SU-DHL-6 (cell line): ENCODE data around the gene ICAM1.

Experiments
- H2AFZ ChIP-seq: fragments of 200-600 bp; sonication (generic); 2 replicates; pipeline ENCODE4 v1.6.1; 2014; ENCODE audit warnings: low read depth, mild to moderate bottlenecking, moderate library complexity, mixed read lengths, antibody characterized with exemption, low read length; ENCODE audit not compliant: severe bottlenecking
- H3F3A ChIP-seq: fragments of 200-600 bp; shearing (Covaris generic); 2 replicates; pipeline ENCODE4 v1.6.0; 2016; ENCODE audit warnings: antibody characterized with exemption, mild to moderate bottlenecking; ENCODE audit not compliant: insufficient read depth
- H3K27ac ChIP-seq: fragments of 200-600 bp; sonication (generic); 2 replicates; pipeline ENCODE4 v1.5.1; 2016; ENCODE audit warnings: low read depth, mild to moderate bottlenecking, low read length, moderate library complexity, mixed read lengths
- H3K27me3 ChIP-seq: fragments of 200-600 bp; sonication (generic), shearing (Covaris generic); 2 replicates; pipeline ENCODE4 v1.6.0; 2014; ENCODE audit warnings: mild to moderate bottlenecking, low read length
- H3K36me3 ChIP-seq: fragments of 200-600 bp; sonication (generic); 2 replicates; pipeline ENCODE4 v1.6.1; 2014; ENCODE audit warnings: mild to moderate bottlenecking, low read length, mixed read lengths
- H3K4me2 ChIP-seq: fragments of 300-600, 200-600 bp; shearing (Covaris generic), sonication (generic); 2 replicates; pipeline ENCODE4 v1.6.0; 2014; ENCODE audit warnings: low read length, low read depth, mild to moderate bottlenecking; ENCODE audit not compliant: poor library complexity, severe bottlenecking
- H3K4me3 ChIP-seq: fragments of 200-600 bp; sonication (generic); 2 replicates; pipeline ENCODE4 v1.5.1; 2014; ENCODE audit warnings: antibody characterized with exemption, low read length, mild to moderate bottlenecking, mixed read lengths; ENCODE audit not compliant: insufficient read depth, poor library complexity, severe bottlenecking
- H3K79me2 ChIP-seq: fragments of 200-600 bp; sonication (generic); 2 replicates; pipeline ENCODE4 v1.6.1; 2014; ENCODE audit warnings: mild to moderate bottlenecking, low read length, moderate library complexity; ENCODE audit not compliant: insufficient read depth
- H3K9ac ChIP-seq: fragments of 200-600 bp; sonication (generic); 2 replicates; pipeline ENCODE4 v1.7.0; 2014; ENCODE audit warnings: mild to moderate bottlenecking, low read length
- H3K9me2 ChIP-seq: fragments of 200-600 bp; sonication (generic); replicated peaks from 2 replicates; pipeline ENCODE4 v1.6.1; 2014; ENCODE audit warnings: low read length; ENCODE audit not compliant: insufficient read depth
- H3K9me3 ChIP-seq: fragments of 200-600 bp; sonication (generic); 2 replicates; pipeline ENCODE4 v1.6.1; 2014; ENCODE audit warnings: low read length, mixed read lengths; ENCODE audit not compliant: insufficient read depth
- H4K20me1 ChIP-seq: fragments of 200-600 bp; sonication (generic); 2 replicates; pipeline ENCODE4 v1.6.1; 2014; ENCODE audit warnings: low read depth, mild to moderate bottlenecking, antibody characterized with exemption, low read length, moderate library complexity, mixed read lengths
- CTCF ChIP-seq: fragments of 200-600 bp; sonication (generic); IDR thresholded peaks from one replicate; pipeline ENCODE4 v1.5.1; 2017; ENCODE audit warnings: antibody characterized with exemption, mild to moderate bottlenecking, low read length, moderate library complexity; ENCODE audit not compliant: insufficient read depth, poor library complexity, severe bottlenecking
- EZH2phosphoT487 ChIP-seq: fragments of 200-600 bp; sonication (generic), shearing (Covaris generic); conservative IDR thresholded peaks from 2 replicates; pipeline ENCODE4 v1.6.1; 2018; ENCODE audit warnings: mild to moderate bottlenecking, antibody characterized with exemption, low read length, moderate library complexity, mixed read lengths

Gene ICAM1

GRCh38 chr19:10325732-10326131, 54.8 kb downstream of the ICAM1 start:
- Histone ChIP-seq H3K79me2 (peaks cover 29% of the 10 kb centered on the region), H3K27ac (no peak overlapping the region), H3K4me3 (no peak overlapping the region), H3K4me2 (no peak overlapping the region), H4K20me1 (no peaks in the 10 kb centered on the region), H3K9ac (no peak overlapping the region), H3K9me3 (no peaks in the 10 kb centered on the region), H2AFZ (no peak overlapping the region), H3F3A (no peaks in the 10 kb centered on the region), H3K9me2 (no peaks in the 10 kb centered on the region), H3K36me3 (0 out of 2 replicates have a peak, but pooled peaks cover 2% of the 10 kb centered on the region), H3K27me3 (no peaks in the 10 kb centered on the region)
- TF ChIP-seq CTCF: no peak
- no peak for TF ChIP-seq EZH2phosphoT487

- H3K9ac ChIP-seq: no peak overlapping the region
- H3K79me2 ChIP-seq: peaks cover 45% of the 10 kb centered on the region
- H3K27me3 ChIP-seq: no peaks in the 10 kb centered on the region
- H3K9me3 ChIP-seq: no peaks in the 10 kb centered on the region
- 0 out of 2 replicates have a peak, but pooled peaks cover 2% of the 10 kb centered on the region for H3K36me3 ChIP-seq
- peaks cover 4% of the 10 kb centered on the region; the same call in 1 of the 2 replicates for H4K20me1 ChIP-seq
- no peak overlapping the region for H2AFZ ChIP-seq
- TF ChIP-seq CTCF: no peak
- no peak for TF ChIP-seq EZH2phosphoT487
- no peak overlapping the region for H3K27ac ChIP-seq
- H3K4me3 ChIP-seq: no peak overlapping the region
- H3K4me2 ChIP-seq: no peak overlapping the region
- no peaks in the 10 kb centered on the region for H3K9me2 ChIP-seq
- H3F3A ChIP-seq: no peaks in the 10 kb centered on the region
Measured at GRCh38 chr19:10327793-10328192, 56.9 kb downstream of the ICAM1 start.

- Histone ChIP-seq H3K27ac (no peak overlapping the region), H3K36me3 (0 out of 2 replicates have a peak, but pooled peaks cover 2% of the 10 kb centered on the region), H3K9ac (no peak overlapping the region), H3K4me2 (no peak overlapping the region), H3K9me3 (no peaks in the 10 kb centered on the region), H3K27me3 (no peaks in the 10 kb centered on the region), H3F3A (no peaks in the 10 kb centered on the region), H2AFZ (no peak overlapping the region), H4K20me1 (peaks cover 4% of the 10 kb centered on the region; the same call in 1 of the 2 replicates), H3K9me2 (no peaks in the 10 kb centered on the region), H3K79me2 (peaks cover 50% of the 10 kb centered on the region), H3K4me3 (no peak overlapping the region)
- TF ChIP-seq EZH2phosphoT487: no peak
- TF ChIP-seq CTCF: no peak
Measured at GRCh38 chr19:10328558-10329429, 57.9 kb downstream of the ICAM1 start.
